NB4 (cell line): ENCODE measurements around the gene CKAP5.

Experiments
- CTCF ChIP-seq: IDR thresholded peaks from one replicate; pipeline ENCODE4 v1.5.1; 2012; ENCODE audit warnings: low read depth, low read length
- MAX ChIP-seq: IDR thresholded peaks from 2 replicates; pipeline ENCODE4 v1.6.1; 2011; ENCODE audit warnings: low read depth, low read length
- MYC ChIP-seq: IDR thresholded peaks from 2 replicates; pipeline ENCODE4 v1.6.1; 2011; ENCODE audit warnings: low read depth, low read length
- POLR2A ChIP-seq: IDR thresholded peaks from 2 replicates; pipeline ENCODE4 v1.6.1; 2011; ENCODE audit warnings: mild to moderate bottlenecking; ENCODE audit not compliant: insufficient read length; ENCODE audit errors: extremely low read depth

GRCh38 chr11:46695345-46696211, 150.5 kb downstream of the CKAP5 start:
- TF ChIP-seq CTCF = no peak
- TF ChIP-seq POLR2A = no peak
- no peak for TF ChIP-seq MAX
- no peak for TF ChIP-seq MYC
